GM12864 (cell line): ENCODE results near the gene GIPC2.
"Not testable (repeated sequence)": the region's sequence is repeated elsewhere in the genome, so short reads cannot be mapped to it uniquely, and the experiment has no call there.

Source experiments
- DNase-seq: peaks from one replicate; pipeline ENCODE4 v3.0.0-alpha.2; 2011; ENCODE audit warnings: low read depth
- H3K4me3 ChIP-seq: 2 replicates; pipeline ENCODE4 v1.5.1; 2011; ENCODE audit warnings: mild to moderate bottlenecking, low read depth, low read length, control low read depth
- TF ChIP-seq, protein P1 (sequence below): IDR thresholded peaks from 2 replicates; pipeline ENCODE4 v1.5.1; 2011; ENCODE audit warnings: low read depth, mild to moderate bottlenecking, moderate library complexity, low read length, control low read depth, inconsistent platforms; ENCODE audit errors: missing control alignments

Gene GIPC2

DNA sequence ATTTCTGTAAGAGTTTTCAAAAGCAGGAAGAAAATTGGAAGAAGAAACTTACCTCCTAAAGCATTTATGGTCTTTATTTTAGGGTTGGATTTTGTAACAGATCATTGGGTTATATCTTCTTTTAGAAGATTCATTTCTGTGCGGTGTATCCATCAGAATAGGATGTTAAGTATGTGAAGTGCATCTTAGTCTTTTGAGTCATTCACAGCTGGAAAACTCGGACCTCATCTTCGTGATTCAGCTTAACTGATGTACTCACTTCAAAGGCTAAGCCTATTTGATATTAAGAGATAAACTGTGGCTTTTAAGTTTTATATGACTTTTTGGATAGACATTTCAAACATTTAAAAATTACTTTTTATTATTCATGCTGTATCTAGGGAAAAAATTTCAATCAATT is 56.3 kb downstream of the GIPC2 start:
- no peak overlapping the region for H3K4me3 ChIP-seq
- no peak for DNase-seq
- TF ChIP-seq, protein P1, sequence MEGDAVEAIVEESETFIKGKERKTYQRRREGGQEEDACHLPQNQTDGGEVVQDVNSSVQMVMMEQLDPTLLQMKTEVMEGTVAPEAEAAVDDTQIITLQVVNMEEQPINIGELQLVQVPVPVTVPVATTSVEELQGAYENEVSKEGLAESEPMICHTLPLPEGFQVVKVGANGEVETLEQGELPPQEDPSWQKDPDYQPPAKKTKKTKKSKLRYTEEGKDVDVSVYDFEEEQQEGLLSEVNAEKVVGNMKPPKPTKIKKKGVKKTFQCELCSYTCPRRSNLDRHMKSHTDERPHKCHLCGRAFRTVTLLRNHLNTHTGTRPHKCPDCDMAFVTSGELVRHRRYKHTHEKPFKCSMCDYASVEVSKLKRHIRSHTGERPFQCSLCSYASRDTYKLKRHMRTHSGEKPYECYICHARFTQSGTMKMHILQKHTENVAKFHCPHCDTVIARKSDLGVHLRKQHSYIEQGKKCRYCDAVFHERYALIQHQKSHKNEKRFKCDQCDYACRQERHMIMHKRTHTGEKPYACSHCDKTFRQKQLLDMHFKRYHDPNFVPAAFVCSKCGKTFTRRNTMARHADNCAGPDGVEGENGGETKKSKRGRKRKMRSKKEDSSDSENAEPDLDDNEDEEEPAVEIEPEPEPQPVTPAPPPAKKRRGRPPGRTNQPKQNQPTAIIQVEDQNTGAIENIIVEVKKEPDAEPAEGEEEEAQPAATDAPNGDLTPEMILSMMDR: no peak

GRCh38 chr1:78102916-78103315 is 57.1 kb downstream of the GIPC2 start:
- TF ChIP-seq, protein P1: no peak
- DNase-seq: no peak
- H3K4me3 ChIP-seq: no peak overlapping the region

GRCh38 chr1:78104322-78104721 is 58.6 kb downstream of the GIPC2 start:
- no peak for DNase-seq

GRCh38 chr1:78109659-78110058 is 63.9 kb downstream of the GIPC2 start:
- DNase-seq, H3K4me3 ChIP-seq: not testable (repeated sequence)

More at GRCh38 chr1:78104322-78104721, 58.6 kb downstream of the GIPC2 start:
- TF ChIP-seq, protein P1: no peak
- no peak overlapping the region for H3K4me3 ChIP-seq

- TF ChIP-seq, protein P1: no peak
- DNase-seq: no peak
- H3K4me3 ChIP-seq: no peak overlapping the region
Measured at GRCh38 chr1:78113156-78113916, 67.6 kb downstream of the GIPC2 start.

DNA sequence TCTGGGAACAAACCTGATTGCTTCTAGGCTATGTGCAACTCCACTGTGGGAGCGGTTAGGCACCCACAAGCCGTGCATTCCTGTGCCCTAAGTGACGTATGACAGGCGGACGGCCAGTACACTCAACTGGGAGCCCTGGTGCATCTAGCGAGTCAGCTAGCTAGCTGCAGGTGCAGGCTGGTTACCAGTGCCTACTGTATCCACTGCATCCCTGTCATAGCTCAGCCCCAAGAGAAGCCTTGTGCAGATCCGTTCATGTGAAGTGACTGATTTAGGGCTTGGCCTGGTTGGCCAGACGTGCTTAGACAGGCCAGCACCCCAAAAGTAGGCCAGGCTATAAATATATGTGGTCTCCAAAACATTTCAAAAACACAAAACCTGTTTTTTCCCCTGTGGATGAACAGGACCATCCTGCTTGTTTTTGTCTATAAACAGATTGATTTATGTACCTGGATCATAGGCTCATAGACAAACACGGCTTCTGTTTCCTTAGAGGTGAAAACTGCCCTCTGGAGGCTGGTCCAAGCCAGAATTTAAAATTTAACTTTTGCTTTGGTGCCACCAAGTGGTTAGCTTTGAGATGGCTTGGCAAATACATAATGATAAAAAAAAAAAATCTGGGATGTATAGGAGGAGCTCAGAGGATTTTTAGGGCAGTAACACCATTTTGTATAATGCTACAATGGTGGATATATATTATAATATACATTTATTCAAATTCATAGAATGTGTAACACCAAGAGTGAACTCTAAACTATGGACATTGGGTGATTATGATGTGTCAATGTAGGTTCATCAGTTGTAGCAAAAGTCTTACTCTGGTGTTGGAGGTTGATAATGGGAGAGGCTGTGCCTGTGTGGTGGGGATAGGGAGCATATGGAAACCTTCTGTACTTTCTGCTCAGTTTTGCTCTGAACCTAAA is 68.5 kb downstream of the GIPC2 start:
- TF ChIP-seq, protein P1: peak; percentile 61
- peak; percentile 44 for DNase-seq
- no peak overlapping the region for H3K4me3 ChIP-seq

GRCh38 chr1:78120485-78120884 is 74.7 kb downstream of the GIPC2 start:
- H3K4me3 ChIP-seq, DNase-seq: not testable (repeated sequence)

- TF ChIP-seq, protein P1: no peak
- no peak overlapping the region for H3K4me3 ChIP-seq
- DNase-seq: no peak
Measured at GRCh38 chr1:78121710-78122109, 75.9 kb downstream of the GIPC2 start.
